Activated naive CD8-positive, alpha-beta T cell treated with anti-CD3 and anti-CD28 coated beads, Interleukin-2, amount 50 U/mL, for 16 hours (primary cell): ENCODE data around the gene CD99.
"Not testable (repeated sequence)": the region's sequence is repeated elsewhere in the genome, so short reads cannot be mapped to it uniquely, and the experiment has no call there.

Experiments
- DNase-seq: peaks from one replicate; pipeline ENCODE4 v3.0.0-alpha.2; 2020; ENCODE audit warnings: low read depth, low spot score

The CD99 gene

DNA sequence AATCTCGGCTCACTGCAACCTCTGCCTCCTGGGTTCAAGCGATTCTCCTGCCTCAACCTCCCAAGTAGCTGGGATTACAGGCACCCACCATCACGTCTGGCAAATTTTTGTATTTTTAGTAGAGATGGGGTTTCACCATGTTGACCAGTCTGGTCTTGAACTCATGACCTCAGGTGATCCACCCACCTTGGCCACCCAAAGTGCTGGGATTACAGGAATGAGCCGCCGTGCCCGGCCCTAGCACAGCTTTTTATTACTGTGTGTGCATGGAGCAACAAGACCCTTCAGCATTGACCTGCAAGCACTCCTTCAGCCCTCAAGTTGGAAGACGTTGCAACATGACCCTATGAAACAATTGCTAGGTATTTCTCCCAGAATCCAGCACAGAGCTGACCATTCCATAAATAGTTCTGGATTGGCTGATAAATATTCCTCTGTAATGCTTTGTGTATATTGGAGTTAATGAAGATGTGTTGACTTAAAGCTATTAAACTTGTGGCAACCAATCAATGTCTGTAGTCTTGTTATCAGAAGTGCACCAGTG is 15.4 kb upstream of the CD99 start:
- DNase-seq, result not testable (repeated sequence)

GRCh38 chrX:2676794-2677675 is 14.1 kb upstream of the CD99 start:
- DNase-seq, result no peak

DNA sequence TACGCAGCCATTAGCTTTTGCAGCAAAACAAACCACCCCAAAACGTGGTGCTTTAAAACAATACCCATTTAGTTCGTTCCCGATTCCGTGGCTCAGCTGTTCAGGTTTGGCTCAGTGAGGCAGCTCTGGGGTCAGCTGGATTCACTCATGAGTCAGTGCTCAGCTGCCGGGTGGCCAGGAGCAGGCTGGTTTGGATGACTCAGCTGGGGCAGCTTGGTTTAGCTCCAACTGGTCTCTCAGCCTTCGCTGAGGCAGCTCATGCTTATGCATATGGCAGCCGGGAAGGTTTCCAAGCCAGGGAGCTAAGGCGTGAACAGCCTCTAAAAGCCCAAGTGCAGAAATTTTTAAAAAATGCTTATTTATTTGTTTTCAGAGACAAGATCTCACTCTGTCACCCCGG is 13.3 kb upstream of the CD99 start:
- DNase-seq, result no peak

GRCh38 chrX:2678583-2678982 is 12.5 kb upstream of the CD99 start:
- no peak for DNase-seq

- no peak for DNase-seq
Measured at GRCh38 chrX:2679534-2680485, 11.3 kb upstream of the CD99 start.

GRCh38 chrX:2680486-2681348 is 10.4 kb upstream of the CD99 start:
- no peak for DNase-seq

DNA sequence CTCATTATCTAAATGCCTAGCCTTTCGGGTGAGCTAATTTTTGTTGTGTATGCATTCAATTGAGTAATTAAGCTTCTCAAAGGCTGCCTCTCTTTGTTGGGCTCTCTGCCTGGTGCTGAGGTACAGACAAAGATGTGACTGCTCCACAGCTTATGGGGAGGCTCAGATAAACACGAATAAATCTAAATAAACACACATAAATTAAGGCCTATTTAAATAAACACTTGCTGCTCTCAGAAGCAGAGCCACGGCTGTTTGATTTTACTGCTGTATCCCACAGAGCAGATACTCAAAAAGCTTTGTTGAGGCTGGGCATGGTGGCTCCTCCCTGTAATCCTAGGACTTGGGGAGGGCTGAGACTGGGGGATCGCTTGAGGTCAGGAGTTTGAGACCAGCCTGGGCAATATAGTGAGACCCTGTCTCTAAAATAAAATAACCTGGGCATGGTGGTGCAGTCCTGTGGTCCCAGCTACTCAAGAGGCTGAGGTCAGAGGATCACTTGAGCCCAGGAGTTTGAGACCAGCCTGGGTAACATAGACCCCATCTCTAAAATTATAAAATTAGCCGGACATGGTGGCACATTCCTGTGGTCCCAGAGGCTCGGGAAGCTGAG is 8.4 kb upstream of the CD99 start:
- no peak for DNase-seq

- no peak for DNase-seq
Measured at GRCh38 chrX:2684256-2684655, 6.8 kb upstream of the CD99 start.

DNA sequence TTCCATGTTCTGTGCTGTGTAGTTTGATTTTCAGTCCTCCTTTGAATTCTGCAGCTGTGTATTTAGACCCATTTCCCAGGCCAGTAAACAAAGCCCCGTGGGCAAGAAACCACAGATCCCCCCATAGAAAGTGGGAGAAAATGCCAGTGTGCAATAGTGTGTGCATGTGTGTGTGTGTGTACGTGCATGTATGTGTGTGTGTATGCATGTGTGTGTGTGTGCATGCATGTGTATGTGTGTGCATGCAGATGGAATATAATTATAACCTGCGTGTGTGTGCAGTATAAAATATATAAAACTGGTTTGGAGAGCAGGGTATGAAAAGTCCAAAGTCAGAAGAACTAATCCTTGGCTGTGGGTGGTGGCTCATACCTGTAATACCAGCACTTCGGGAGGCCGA is 5.2 kb upstream of the CD99 start:
- DNase-seq, result no peak

- DNase-seq, result no peak
Measured at GRCh38 chrX:2689773-2690666, 1.1 kb upstream of the CD99 start.

GRCh38 chrX:2691543-2692220 is 587 bp downstream of the CD99 start:
- DNase-seq, result no peak

GRCh38 chrX:2692221-2693112 is 1.4 kb downstream of the CD99 start:
- no peak for DNase-seq

GRCh38 chrX:2693113-2694002 is 2.3 kb downstream of the CD99 start:
- no peak for DNase-seq

- DNase-seq, result no peak
Measured at GRCh38 chrX:2694914-2695267, 3.8 kb downstream of the CD99 start.

DNA sequence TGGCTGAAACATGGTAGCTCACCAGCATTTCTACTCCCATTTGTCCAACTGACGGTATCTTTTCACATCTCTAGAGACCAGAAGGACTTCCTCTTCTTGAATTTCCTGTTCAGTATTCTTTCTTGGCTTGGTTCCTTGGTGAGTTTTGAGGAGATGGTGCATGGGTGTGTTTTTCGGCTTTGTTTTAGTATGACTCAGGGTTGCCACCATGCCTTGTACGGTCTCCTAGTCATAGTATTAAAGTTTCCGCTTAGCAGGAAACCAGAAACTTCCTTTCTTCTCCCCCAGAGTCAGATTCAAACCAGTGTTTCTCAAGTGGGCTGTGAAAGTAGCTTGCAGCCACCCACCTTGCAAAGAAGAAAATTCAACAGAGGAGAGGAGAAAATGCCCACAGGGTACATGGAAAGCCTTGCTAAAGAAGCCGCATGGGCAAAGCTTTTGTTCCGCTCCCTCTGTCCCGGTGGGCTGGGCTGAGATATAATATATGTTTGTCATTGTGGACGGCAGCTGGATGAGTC is 5.7 kb downstream of the CD99 start:
- DNase-seq, result peak; percentile 14

DNA sequence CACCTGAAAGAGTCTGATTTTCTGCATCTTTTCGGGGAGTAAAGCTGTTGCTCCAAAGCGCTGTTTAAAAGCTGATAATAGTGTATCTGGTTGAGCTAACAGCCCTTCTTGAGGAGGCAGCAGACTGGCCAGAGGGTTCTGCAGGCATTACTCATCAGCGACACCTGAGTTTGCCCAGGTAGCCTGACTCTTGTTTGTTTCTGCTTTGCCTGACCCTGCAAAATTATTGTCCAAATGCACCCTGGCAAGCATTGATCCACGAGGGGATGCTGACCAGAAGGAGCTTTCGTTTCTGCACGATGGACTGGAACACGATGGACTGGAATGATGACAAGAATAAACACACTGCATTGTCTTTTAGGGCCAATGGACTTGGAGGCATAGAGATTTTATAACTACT is 6.2 kb downstream of the CD99 start:
- DNase-seq, result no peak

GRCh38 chrX:2697741-2698299 is 6.7 kb downstream of the CD99 start:
- DNase-seq, result no peak
